ENCODE data around the gene ADAMTSL2. TPM values are rescaled to one million over a fixed set of nuclear protein-coding genes. Genes with fewer than 3 reads are reported as not detected.

The ADAMTSL2 gene
- total RNA-seq, 2 donors from 2014 or later, result 13.9 to 16.7 TPM

GRCh38 chr9:133622555-133622954, 88.1 kb downstream of the ADAMTSL2 start:
- no peak for ATAC-seq
- intact Hi-C loops (cut with DNase I), result no loop called here
- no peak for DNase-seq

Other genes with a start within 250 kb of the ADAMTSL2 start
- 10 to 100 TPM; 11.1 to 12.2 TPM for gene SURF6, start 198.5 kb upstream of the ADAMTSL2 start, total RNA-seq
- 10 to 100 TPM; 18.2 to 22.7 TPM for gene MED22, start 186.6 kb upstream of the ADAMTSL2 start, total RNA-seq
- 1,000 to 10,000 TPM; 1,074 to 1,076 TPM for gene RPL7A, start 186.5 kb upstream of the ADAMTSL2 start, total RNA-seq
- 10 to 100 TPM; 34.1 to 42.5 TPM for gene SURF1, start 178.2 kb upstream of the ADAMTSL2 start, total RNA-seq
- gene SURF2, start 178.2 kb upstream of the ADAMTSL2 start, total RNA-seq, result 10 to 100 TPM; 10.6 to 15.5 TPM
- gene SURF4, start 158.6 kb upstream of the ADAMTSL2 start, total RNA-seq, result 100 to 1,000 TPM in 1 of 2 donors, 10 to 100 TPM in 1; 95.4 to 127 TPM
- 1 to 10 TPM in 1 of 2 donors, under 1 TPM in 1; 0.77 to 1.1 TPM for gene STKLD1, start 158.3 kb upstream of the ADAMTSL2 start, total RNA-seq
- 10 to 100 TPM; 12.2 to 12.6 TPM for gene REXO4, start 116.7 kb upstream of the ADAMTSL2 start, total RNA-seq
- 1 to 10 TPM; 2.0 to 2.3 TPM for gene ADAMTS13, start 112.3 kb upstream of the ADAMTSL2 start, total RNA-seq
- gene CACFD1, start 74.7 kb upstream of the ADAMTSL2 start, total RNA-seq, result 10 to 100 TPM in 1 of 2 donors, 1 to 10 TPM in 1; 9.6 to 13.0 TPM
- 1 to 10 TPM; 4.3 to 7.4 TPM for gene SLC2A6, start 55.6 kb upstream of the ADAMTSL2 start, total RNA-seq
- gene MYMK, start 9.7 kb upstream of the ADAMTSL2 start, total RNA-seq, result not detected
- under 1 TPM in 1 of 2 donors, not detected in 1; 0.37 TPM for gene FAM163B, start 74.7 kb downstream of the ADAMTSL2 start, total RNA-seq
- not detected for gene DBH, start 101.7 kb downstream of the ADAMTSL2 start, total RNA-seq
- gene SARDH, start 203.6 kb downstream of the ADAMTSL2 start, total RNA-seq, result 1 to 10 TPM in 1 of 2 donors, under 1 TPM in 1; 0.88 to 1.4 TPM

Measured in left cardiac atrium (tissue), 4 donors.